Activated T-helper 1 cell treated with anti-CD3 and anti-CD28 coated beads, Interleukin-2, amount 50 U/mL, for 16 hours (primary cell): Measurements from ENCODE around the gene SCGN.

Experiments used
- DNase-seq, 2 donors: peaks; one replicate each; pipeline ENCODE4 v3.0.0-alpha.2; 2020; ENCODE audit warnings: low read depth in 1 of 2, low spot score in 1 of 2

The SCGN gene

DNA sequence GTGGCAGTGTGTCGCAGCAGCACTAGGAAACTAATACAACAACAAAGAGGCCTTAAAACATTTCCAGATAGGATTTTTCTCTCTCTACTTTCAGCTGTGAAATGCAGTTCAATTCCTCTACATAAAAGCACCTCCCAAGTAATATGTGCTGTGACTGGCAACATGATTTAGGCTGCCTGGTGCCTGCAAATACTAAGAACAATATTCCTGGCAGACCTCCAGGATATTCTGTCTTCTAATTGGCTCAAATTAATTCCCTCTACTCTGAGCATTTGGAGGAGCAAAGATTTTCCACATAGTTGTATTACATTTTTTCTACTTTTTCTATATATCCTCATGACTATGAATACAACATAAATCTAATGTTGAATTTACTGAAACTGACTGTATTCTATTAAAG lies 33.2 kb downstream of the SCGN start:
- DNase-seq, result no peak

DNA sequence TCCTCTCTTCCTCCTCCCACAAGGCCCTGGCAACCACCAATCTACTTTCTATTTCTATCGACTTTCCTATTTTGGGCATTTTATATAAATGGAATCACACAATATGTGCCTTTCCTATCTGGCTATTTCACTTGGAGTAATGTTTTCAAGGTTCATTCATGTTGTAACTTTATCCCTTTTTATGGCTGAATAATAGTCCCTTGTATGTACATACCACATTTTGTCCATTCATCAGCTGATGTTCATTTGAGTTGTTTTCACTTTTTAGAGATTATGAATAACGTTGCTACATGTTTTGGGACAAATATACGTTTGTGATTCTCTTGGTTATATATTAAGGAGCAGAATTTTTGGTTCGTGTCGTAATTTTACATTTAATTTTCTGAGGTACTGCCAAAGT lies 33.9 kb downstream of the SCGN start:
- no peak for DNase-seq

DNA sequence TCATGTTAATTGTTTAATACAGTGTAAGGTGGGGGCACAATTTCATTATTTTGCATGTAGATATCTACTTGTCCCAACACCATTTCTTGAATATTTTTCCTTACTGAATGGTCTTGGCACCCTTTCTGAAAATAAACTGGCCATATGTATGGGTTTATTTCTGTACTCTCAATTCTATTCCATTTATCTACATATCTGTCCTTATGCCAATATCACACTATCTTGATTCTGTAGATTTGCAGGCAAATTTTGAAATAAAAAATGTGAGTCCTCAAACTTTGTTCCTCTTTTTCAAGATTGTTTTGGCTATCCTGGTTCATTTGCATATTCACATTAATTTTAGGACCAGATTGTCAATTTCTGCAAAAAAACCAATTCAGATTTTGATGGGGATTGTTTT lies 34.8 kb downstream of the SCGN start:
- no peak for DNase-seq

DNA sequence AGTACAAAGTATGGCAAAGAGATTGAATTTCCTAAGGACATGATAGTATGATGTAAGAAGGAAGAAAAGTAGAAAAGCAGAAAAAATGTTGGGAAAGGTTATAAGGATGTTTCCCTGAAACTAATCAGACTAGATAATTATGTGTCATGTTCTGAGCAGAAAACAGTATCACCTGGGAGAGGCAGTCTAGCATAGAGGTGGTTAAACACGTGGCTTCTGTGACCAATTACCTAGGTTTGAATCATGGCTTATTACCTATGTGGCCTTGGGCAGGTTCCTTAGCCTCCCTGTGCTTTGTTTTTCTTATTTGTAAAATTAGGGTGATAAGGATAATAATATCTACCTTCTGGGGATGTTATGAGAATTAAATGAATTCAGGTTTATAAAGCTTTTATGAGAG lies 38.0 kb downstream of the SCGN start:
- DNase-seq, result no peak

DNA sequence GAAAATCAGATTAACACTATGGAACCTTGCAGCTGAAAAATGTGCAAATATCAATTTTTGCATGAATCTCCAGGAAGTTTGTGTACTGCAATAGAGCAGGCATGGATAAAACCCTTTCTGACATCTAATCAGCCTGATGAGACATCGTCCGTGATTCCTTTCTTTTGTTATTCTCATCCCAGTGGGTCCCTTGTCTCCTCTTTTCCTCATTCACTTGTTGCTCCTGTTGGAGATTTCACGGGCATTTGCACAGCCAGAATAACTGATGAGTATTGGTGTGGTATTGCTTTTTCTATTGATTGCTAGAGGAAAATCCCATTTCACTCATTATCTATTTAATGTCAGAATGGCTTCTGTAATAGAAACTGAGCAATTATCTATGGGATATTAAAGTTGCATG lies 39.9 kb downstream of the SCGN start:
- DNase-seq, result no peak

DNA sequence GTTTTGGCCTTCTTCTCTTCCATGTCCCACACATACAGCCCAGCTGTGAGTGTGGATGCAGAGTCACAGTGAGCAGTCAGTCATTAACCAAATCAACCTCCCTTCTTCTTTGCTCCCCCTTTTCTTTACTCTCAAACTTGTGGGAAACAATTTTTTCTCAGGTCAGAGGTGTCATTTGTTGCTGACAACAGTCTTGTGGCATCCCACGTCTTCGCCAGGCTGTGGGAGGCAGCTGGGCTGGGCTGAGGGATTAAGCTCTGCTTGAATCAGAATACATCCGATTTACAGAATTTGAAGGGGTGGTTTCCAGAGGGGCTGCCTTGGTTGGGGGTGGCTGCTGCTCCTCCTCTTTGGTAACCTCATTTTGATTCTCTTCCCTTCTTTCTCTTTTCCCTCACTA lies 40.5 kb downstream of the SCGN start:
- DNase-seq, result no peak

DNA sequence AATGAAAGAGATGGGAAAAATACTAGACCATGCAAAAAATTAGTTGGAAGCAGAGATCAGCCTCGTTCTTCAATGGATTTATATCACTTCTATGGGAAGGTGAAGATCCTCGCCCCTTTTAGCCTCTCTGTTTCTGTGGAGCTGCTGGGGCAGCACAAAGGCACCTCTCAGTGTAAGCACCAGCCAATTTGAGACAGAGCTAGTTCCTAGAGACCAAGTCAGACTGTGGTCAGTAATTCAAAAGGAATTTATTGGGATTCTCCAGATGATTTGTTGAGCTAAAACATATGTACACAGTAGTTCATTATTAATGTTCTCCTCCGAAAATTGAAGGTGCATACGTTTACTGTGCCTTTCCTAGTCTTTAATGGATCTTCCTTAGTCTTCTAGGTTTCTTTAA lies 42.4 kb downstream of the SCGN start:
- DNase-seq, result no peak

DNA sequence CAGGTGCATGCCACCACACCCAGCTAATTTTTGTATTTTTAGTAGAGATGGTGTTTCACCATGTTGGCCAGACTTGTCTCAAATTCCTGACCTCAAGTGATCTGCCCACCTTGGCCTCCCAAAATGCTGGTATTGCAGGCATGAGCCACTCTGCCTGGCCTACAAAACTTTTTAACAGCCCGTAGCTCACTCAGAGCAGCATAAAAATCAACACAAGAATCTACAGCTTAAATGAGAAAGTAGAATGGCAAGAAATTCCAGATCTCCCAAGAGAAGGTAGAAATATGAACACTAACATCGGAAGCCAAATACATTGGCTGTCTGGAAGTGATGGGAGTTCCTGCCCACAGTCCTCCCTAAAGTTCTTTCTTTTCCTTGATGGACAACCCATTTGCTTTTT lies 43.7 kb downstream of the SCGN start:
- DNase-seq, result no peak

DNA sequence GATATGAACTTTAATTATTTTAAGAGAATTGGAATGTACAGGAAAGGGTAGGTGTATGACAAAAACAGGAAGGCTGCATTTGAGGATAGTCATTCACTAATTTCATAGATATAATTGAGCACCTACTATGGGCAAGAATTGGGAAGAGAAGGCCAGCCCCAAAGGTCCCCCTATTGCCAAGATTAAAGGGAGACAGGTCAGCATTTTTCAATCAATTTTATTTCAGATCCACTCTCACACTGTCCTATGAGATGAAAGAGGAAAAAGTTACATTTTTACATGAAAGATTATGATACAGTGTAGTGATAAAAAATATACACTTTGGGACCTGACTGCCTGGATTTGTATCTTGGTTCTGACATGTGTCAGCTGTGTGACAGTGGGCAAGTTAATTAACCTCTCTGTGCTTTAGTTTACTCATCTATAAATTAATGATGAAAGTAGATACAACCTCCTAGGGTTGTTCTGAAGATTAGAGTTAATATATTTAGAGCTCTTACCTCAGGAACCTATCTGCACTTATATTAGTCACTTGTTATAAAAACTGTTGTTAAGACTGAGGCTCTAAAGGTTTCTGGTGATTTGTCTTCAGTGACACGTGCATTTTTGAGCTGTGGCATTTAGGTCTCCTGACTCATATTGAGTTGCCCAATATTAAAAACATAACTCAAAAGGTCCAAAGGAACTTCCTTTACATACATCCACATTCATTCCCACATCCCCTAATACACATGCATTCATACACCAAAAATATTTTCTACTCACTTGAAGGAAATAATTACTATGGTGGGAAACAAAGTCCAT lies 45.7 kb downstream of the SCGN start:
- no peak for DNase-seq

DNA sequence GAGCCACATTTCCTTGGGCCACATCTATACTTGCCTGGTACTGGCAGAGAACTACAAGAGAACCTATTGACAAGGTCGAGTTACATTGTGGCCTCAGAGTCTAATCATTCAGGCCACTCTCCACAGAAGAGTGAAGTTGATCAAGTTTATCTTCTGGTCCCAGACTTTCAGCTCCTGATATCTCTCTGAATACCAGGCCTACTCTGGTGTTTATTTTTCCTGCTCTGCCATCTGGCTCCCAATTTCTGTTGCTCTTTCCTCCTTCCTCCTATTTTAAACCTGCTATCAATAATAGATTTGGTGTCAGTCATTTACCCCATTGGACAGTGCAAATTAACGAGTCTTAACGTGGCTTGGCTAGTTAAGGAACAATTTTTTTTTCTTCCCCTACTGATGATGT lies 46.6 kb downstream of the SCGN start:
- no peak for DNase-seq

DNA sequence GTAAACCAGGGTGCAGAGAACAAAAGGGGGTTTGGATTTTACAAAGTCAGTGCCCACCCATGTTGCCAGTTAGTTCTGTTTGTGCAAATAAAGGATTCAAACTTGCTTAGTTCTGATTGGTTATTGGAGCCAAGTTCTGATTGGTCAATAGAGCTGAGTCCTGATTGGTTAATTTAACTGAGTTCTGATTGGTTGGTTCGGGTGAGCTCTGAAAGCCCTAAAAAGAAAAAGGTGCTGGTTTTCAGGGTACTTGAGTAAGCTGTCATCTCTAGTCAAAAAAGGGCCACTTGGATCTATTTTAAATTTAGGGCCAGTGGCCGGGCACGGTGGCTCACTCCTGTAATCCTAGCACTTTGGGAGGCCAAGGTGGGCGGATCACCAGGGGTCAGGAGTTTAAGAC lies 47.6 kb downstream of the SCGN start:
- DNase-seq, result no peak

DNA sequence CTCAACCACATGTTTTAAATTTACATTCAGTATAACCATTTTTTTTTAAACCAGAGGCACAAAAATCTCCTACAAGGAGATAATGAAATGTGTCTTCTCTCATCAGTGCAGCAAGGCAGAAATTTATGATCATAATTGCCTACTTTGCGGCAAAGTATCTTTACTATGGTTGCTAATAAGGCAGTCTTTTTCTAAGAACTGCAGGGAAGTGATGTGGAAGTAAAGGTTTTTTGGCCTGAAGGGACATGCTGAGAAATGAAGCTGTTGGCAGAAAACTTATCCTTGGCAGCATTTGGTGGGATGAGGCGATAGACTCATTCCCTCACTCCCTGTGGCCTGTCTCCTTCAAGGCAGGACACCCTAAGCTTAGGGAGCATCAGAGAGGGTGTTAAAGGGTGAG lies 48.7 kb downstream of the SCGN start:
- no peak for DNase-seq

DNA sequence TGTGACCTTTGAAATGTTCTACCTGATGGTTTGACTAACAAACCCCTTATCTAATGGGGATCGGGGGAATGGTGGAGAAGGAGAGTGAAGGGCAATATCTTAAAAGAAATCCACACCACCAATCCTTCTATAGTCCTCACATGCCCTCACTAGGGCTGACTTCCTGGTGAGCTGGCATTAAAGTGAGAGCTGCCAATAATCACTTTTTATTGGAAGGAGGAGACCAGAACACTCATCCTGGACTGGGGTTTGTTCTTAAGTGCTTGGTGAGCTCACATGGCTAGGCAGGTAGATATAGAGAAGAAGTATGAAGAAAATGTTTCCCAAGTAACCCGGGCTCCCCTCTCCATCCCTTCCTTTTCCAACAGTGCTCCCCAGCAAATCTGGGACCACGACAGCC lies 49.8 kb downstream of the SCGN start:
- DNase-seq, result no peak

DNA sequence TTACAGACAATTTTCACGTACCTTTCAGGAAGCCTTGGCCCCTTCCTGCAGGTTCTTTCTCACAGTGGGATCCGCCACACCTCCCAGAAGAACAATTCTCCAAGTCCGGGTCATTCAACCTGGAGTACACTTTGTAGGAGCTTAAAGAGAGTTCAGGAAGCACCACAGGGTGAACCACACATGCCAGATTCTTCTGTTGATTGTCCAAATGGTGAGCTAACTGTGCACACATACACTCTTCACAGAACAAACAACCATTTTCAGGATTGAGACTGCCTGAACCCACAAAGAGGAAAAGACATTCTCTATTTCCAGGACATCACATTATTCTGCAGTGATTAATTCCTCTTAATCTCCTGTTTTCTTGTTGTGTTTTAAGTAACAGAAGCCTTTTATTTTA lies 51.0 kb downstream of the SCGN start:
- no peak for DNase-seq

DNA sequence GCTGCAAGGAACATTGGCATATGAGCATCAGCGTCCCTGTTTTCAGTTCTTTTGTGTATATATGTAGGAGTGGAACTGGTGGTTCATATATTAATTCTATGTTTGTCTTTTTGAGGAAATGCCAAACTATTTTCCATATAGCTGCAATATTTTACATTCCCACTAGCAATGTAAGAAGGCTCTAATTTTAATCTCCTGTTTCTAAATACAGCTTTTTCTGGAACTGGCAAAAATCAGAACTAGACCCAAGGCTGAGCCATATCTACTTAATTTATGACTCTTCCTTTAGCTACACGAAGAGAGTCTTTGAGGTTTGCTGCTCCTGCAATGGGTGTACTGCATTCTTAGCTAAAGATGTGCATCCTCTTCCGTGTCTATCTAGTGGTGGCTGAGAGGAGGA lies 52.0 kb downstream of the SCGN start:
- no peak for DNase-seq

DNA sequence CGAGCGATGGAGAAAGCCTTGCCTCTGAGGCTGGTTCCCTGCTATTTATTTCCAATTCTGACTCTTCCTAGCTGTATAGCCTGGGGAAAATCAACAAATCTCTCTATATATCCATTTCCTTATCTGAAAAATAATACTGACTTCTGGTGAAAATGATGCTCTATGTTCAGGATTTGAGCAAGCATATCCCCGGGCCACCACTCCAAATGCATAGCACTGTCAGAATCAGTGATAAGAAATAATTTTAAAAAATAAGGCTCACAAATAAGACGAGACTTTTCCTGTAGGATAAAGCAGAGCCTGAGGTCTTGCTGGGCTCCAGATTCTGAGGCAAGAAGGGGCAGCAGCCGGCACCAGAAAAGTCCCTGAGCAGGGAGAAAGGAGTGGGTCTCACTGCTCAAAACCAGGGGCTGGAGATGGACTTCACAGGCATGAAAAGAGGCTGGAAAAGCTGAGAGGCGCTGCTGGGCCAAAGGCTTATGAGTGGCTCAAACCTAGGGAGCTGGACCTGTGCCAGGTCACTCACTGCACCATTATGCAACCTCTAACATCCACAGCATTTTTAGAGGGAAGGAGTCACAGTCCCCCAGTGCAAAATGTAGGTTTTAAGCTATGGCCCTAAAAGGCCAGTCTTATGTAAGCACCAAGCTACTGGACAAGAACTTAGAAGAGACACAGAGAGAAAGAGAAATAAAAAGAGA lies 54.4 kb downstream of the SCGN start:
- no peak for DNase-seq

DNA sequence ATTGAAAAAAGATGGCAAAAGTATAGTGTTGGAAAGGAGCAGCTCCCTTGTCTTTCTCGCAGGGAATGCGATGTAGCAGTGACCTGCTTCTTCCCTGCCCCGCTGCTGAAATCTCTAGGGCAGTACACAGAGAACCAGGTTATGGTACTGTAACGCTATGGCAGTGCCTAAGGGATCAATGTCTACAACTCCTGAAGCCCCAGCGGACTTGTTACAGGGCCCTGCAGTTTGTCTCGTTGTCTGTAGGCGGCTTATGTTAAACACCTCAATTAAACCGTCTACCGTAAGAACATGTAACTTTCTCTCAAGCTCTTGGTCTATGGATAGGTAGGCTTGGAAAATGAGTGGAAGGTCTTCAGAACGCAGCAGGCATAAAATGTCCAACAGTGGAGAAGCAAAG lies 57.7 kb downstream of the SCGN start:
- no peak for DNase-seq

DNA sequence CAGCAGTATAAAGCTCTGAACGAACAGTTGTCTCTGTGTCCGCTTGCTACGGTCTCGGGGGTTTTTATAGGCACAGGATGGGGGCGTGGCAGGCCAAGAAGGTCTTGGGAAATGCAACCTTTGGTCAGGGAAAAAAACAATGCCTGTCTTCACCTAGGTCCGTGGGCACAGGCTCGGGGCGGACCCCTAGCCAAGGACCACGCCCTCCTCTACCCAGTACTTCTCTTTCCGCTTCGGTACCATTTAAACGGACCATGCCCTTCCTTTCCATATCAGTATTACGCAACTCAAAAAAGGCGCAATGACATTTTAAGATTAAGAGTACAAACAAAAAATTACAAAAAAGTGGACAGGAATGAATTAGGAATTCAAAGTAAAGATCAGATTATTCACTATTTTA lies 58.3 kb downstream of the SCGN start:
- no peak for DNase-seq

DNA sequence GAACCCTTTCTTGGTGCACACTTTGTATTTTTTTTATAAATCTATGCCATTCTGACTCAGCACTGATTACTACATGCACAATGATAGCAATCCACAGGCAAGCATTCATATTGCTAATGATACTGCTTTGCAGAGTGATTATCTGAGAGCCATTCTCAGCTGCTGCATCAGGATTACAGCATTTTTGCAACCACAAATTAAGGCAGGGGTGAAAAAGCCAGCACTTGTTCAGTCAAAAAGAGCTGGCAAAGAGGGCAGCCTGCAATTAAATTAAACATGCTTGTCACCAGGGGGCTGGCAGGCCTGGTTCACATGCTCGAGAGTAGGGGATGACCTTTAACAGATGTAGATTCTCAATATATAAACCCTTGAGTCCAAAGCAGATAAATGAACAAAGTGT lies 61.8 kb downstream of the SCGN start:
- no peak for DNase-seq

DNA sequence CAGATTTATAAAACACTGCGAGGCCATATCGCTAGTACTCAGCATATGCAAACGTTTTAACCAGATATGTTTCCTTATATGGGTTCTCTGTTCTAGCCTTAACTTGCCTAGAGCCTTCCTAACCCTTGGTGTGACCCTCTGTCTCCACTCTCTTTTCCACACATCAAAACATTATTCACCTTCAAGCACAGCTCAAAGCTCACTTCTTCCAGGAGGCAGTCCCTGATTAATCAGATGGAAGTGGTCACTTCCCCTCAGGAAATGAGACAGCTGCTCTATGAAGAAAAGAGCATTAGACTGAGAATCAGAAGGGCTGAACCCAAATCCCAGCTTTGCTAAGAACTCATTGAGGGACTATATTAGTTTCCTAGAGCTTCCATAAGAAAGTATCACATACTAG lies 62.8 kb downstream of the SCGN start:
- DNase-seq, result no peak

DNA sequence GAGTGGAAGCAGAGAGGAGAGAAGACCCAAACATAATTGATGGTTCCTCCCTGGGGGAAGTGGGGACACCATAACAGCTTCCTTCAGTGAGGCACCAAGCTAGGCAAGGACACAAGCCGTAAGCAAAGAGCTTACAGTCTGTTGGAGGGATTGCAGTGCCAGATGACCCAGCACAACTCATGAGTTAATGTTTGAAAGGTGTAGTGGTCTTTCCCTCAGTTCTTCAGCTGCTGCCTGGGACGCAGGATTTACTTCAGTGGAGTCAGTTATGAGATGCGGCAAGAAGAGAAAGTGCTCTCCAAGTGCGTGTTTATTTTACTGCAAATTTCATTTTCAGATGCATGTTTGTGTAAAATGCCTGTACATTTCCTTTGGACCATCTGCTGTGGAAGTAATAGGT lies 63.8 kb downstream of the SCGN start:
- DNase-seq, result no peak

DNA sequence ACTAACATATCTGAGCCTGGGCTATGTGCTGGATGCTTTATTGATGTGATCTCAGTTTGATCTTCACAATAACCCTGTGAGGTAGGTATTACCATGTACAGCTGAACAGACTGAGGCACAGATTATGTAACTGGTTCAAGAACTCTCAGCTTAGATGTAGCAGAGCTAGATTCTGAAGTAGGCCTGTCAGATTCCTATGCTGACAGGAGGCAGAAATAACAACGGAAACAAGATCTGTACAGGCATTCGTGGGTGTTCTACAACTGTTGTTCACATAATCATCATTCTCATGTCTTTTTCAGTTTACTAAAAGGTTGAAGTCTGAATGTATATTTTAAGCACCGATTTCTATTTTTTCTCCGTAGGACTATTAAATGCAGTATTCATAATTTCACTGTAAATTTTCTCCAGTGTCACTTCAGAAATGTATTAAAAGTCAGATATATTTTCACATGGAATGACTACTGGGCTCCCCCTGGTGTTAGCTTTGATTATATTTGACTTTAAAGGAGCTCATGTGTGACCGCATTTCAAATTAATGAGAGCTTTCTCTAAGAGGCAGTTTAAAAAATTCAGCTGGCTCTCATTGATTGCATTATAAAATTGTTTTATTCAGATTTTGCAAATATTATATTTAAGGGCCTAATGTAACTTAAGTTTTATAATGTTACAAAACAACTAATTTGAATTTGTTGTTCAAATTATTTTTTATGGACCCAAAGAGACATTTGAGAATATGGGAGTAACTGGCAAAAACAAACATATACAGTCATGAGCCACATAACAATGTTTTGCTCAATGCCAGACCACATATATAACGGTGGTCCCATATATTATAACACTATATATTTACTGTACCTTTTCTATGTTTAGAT lies 66.1 kb downstream of the SCGN start:
- no peak for DNase-seq
